NCI-H460 (cell line): ENCODE data around the gene MPDU1. TPM values are rescaled to one million over a fixed set of nuclear protein-coding genes. Genes with fewer than 3 reads are reported as not detected.
A peak's percentile ranks its signal among the peaks of the same experiment; 100 is the strongest.
"Not testable (repeated sequence)": the region's sequence is repeated elsewhere in the genome, so short reads cannot be mapped to it uniquely, and the experiment has no call there.

Experiments
- DNase-seq: peaks from one replicate; pipeline ENCODE4 v3.0.0-alpha.2; 2016; ENCODE audit warnings: low read depth; ENCODE audit errors: extremely low read depth
- total RNA-seq: library from RNA; depleted of rRNA; stranded (reverse); fragments of >200 nt; shearing (Covaris generic); gene quantifications from 2 replicates; pipeline ENCODE4 v1.2.3, GENCODE V29; 2014

The MPDU1 gene
- total RNA-seq, 1 experiment from 2014 or later, result 107 TPM

GRCh38 chr17:7613769-7614424, 30.2 kb downstream of the MPDU1 start:
- no peak for DNase-seq

DNA sequence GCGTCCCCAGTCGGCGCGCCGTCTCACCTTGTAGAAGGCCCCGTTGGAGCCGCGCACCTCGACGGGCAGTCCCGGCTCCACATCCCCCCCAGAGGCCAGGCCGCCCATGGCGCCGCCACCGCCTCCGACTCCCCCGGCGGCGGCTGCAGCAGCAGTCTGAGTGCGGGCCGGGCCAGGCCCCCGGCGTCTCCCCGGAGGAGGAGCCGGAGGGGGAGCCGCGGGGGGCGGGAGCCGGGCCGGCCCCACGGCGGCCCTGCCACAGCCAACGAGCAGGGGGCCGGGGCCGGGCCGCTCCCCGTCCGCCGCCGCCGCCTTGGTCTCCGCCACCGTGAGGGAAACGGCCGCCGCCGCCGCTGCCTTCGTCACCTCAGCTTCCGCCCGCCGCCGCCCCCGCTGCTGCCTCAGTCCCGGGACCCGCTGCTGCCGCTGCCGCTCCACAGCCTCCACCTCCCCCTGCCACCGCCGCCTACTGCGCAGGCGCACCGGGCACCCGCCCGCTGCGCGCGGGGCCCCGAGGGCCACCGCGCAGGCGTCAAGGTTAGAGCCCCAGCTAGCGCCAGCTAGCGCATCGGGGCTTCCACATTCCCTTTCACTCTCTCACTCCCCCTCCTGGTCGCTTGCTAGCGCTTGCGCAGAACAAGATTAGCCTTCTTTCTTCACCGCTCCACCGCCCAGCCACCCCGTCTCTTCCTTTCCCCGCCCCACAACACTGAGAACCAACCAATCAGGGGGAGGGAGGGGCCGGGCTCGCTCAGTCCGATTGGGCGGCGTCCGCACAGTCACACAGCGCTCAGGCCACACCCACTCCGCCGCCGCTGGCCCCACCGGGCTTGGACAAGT, 31.0 kb downstream of the MPDU1 start, which contains the start of gene FXR2:
Gene FXR2 (minus strand): TSS at position 473 of the 840 bp plus-strand sequence. CDS start 365 bp downstream, at position 108.
- peak; percentile 100 for DNase-seq

- no peak for DNase-seq
Observed at GRCh38 chr17:7615265-7615747, 31.7 kb downstream of the MPDU1 start.

DNA sequence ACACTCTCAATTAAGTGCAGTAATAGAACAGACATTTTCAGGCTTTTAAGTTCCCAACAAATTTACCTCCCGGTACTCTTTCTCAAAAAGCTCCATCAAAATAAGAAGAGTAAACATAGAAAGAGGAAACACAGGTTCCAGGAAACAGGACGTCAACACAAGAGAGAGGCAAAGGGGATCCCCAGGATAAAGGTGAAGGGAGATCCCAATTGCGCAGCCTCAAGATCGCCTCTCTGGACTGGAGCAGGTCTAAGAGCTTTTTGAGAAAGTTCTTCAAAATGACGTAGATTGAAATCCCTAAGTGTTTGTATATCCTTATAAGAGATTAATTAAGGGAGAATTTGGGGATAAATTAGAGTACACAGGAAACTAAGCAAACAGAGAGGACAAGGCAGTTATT, 35.0 kb downstream of the MPDU1 start:
- no peak for DNase-seq

- DNase-seq, result no peak
Observed at GRCh38 chr17:7620835-7621234, 37.2 kb downstream of the MPDU1 start.

DNA sequence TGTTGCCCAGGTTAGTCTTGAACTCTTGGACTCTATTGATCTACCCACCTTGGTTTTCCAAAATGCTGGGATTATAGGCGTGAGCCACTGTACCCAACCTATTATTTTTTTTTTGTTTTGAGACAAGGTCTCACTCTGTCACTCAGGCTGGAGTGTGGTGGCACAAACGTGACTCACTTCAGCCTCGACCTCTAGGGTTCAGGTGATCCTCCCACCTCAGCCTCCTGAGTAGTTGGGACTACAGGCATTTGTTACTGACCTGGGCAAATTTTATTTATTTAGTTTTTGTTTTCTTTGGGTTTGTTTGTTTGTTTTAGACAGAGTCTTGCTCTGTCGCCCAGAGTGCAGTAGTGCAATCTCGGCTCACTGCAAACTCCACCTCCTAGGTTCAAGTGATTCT, 40.0 kb downstream of the MPDU1 start:
- no peak for DNase-seq

DNA sequence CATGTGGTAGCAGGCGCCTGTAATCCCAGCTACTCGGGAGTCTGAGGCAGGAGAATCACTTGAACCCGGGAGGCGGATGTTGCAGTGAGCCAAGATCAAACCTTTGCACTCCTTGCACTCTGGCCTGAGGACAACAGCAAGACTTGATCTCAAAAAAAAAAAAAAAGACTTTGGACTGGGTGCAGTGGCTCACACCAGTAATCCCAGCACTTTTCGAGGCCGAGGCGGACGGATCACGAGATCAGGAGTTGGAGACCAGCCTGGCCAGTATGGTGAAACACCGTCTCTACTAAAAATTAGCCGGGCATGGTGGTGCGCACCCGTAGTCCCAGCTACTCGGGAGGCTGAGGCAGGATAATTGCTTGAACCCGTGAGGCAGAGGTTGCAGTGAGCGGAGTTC, 42.1 kb downstream of the MPDU1 start:
- DNase-seq, result not testable (repeated sequence)

DNA sequence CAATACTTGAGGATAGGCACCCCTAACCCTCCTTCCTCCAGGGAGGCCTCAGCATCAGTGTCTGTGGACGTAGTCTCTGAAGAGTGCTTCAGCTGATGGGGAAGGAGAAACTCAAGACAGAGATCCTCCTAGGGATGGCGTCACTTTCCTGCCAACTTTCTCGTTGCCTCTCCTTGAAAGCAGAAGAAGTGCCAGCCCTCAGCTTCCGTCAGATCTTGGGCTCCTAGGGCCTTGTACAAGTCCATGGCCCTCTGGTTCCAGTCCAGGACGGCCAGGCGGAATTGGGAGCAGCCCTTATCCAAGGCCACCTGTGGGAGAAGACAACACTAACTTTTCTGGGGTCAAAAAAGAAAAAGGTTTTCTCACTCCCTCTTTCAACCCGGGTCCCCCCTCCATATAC, 42.7 kb downstream of the MPDU1 start:
- no peak for DNase-seq

- no peak for DNase-seq
Observed at GRCh38 chr17:7626956-7627249, 43.3 kb downstream of the MPDU1 start.

DNA sequence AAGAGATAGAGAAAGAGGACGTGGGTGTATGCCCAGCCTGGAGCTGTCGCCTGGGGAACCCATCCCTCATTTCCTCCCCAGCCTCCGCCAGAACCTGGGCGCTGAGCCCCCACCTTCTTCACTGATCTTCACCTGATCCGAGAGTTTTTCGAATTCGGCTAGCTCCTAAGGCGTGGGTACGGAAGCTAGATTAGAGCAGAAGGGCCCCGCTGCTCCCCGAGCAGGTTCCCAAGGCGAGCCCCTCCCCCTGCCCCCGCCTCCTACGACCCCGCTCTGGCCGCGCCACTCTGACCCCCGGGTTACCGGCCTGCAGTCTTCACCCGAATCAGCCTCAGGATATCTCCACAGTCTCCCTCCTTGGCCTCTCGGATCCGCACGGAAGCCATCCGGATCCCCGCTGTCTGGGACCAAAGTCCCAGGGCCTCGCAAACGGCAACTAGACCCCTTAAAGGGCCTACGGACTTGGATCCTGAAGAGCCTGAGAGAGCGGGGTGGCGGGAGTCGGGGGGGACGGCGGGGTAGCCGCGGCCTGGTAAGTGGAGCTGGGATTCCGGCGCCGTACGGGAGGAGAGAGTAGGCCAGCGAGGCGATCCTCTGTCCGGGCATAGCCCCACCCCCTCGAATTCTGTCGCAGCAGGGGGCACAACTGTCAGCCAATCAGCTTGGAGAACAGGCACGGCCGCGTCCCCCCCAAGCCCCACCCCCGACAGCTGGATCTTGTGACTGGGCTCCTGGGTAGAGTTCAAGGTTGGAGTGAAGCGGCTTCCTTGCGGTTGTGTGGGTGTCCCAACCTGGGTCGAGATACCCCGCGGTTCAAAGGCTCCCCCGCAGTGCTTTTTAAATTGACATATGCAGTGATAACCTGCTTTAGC, 43.8 kb downstream of the MPDU1 start, which contains the start of gene SAT2:
Gene SAT2 (minus strand): TSS at position 572 of the 872 bp plus-strand sequence. CDS start 186 bp downstream, at position 386.
- DNase-seq, result peak; percentile 93

GRCh38 chr17:7629939-7630571, 46.4 kb downstream of the MPDU1 start, which contains the start of gene SHBG:
SHBG (plus strand) TSS chr17:7630135; CDS start chr17:7630173, 38 bp downstream.
- DNase-seq, result no peak

DNA sequence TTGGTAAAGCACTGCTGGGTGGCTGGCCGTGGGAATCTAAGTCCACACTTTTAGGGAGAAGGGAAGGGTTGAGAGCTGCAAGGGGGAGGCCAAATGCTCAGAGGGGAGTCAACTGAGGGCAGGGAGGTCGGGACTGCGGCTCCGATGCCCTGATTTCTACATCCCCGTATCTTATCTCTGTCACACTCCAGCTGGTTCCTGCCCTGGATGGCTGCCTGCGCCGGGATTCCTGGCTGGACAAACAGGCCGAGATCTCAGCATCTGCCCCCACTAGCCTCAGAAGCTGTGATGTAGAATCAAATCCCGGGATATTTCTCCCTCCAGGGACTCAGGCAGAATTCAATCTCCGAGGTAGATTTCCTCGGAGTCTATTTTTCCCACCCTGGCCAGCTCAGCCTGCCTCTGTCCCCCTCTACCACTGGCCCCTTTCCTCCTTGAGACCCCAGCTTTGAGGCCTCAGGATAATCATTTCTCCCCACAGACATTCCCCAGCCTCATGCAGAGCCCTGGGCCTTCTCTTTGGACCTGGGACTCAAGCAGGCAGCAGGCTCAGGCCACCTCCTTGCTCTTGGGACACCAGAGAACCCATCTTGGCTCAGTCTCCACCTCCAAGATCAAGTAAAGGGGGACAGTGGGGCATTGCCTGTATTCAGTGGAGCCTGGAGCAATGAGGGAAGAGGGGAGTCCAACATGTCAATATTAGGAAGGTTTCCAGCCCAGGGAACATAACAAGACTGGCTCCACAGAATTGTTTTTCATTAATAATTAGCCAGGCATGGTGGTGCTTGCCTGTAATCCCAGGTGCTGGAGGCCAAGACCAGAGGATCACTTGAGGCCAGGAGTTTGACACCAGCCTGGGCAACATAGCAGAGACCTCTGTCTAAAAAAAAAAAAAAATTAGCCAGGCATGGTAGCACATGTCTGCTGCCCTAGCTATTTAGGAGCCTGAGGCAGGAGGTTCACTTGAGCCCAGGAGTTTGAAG, 48.0 kb downstream of the MPDU1 start:
- no peak for DNase-seq

- peak; percentile 44 for DNase-seq
Observed at GRCh38 chr17:7632492-7632894, 48.8 kb downstream of the MPDU1 start.

GRCh38 chr17:7633093-7633492, 49.4 kb downstream of the MPDU1 start:
- DNase-seq, result no peak

GRCh38 chr17:7634384-7634783, 50.7 kb downstream of the MPDU1 start:
- DNase-seq, result peak; percentile 53

GRCh38 chr17:7636163-7636562, 52.5 kb downstream of the MPDU1 start:
- no peak for DNase-seq
